CD4-positive, CD25-positive, alpha-beta regulatory T cell (primary cell): Measurements from ENCODE around the gene PELO. TPM values are rescaled to one million over a fixed set of nuclear protein-coding genes. Genes with fewer than 3 reads are reported as not detected.

ENCODE experiments used
- ATAC-seq, 2 donors: fragments of 150-1000 bp; cut with Tn5 transposase; one replicate each; pipeline ENCODE4 v1.10.0; 2021; ENCODE audit warnings: low read depth in 2 of 2, moderate number of reproducible peaks in 2 of 2, moderate library complexity in 1 of 2
- DNase-seq, 3 donors: peaks; one replicate each; pipeline versions ENCODE4 v3.0.0 to v3.0.0-alpha.2; 2012 to 2022; ENCODE audit warnings: mixed read lengths in 1 of 3
- H3K27ac ChIP-seq: one replicate; pipeline ENCODE4 v1.7.0; 2013; ENCODE audit warnings: mild to moderate bottlenecking, low read length; ENCODE audit not compliant: insufficient read depth, poor library complexity, severe bottlenecking
- H3K27me3 ChIP-seq: one replicate; pipeline ENCODE4 v1.7.0; 2013; ENCODE audit warnings: low read length; ENCODE audit not compliant: control insufficient read depth, insufficient read depth
- H3K36me3 ChIP-seq: one replicate; pipeline ENCODE4 v1.7.0; 2013; ENCODE audit warnings: mild to moderate bottlenecking, low read length, moderate library complexity; ENCODE audit not compliant: control insufficient read depth, insufficient read depth
- H3K4me1 ChIP-seq: 2 replicates; pipeline ENCODE4 v1.7.0; 2013; ENCODE audit warnings: mild to moderate bottlenecking, low read length; ENCODE audit not compliant: insufficient read depth, control insufficient read depth, poor library complexity, severe bottlenecking
- H3K4me3 ChIP-seq: one replicate; pipeline ENCODE4 v1.7.0; 2013; ENCODE audit warnings: low read depth, mild to moderate bottlenecking, low read length, moderate library complexity
- H3K9me3 ChIP-seq, 2 experiments: 1 replicate in 1 of 2; 2 replicates in 1 of 2; pipeline ENCODE4 v1.7.0; 2013; ENCODE audit warnings: low read length in 2 of 2, mild to moderate bottlenecking in 1 of 2, moderate library complexity in 1 of 2; ENCODE audit not compliant: control insufficient read depth in 2 of 2
- H3K27ac Mint-ChIP-seq, 3 donors: one replicate each; pipeline ENCODE4 v1.8.0; 2020 to 2022; ENCODE audit warnings: mild to moderate bottlenecking in 3 of 3, mixed read lengths in 3 of 3, moderate library complexity in 2 of 3
- H3K27me3 Mint-ChIP-seq: one replicate; pipeline ENCODE4 v1.8.0; 2022; ENCODE audit warnings: mild to moderate bottlenecking, mixed read lengths
- H3K36me3 Mint-ChIP-seq: one replicate; pipeline ENCODE4 v1.8.0; 2020; ENCODE audit warnings: mixed read lengths
- H3K4me1 Mint-ChIP-seq, 4 donors: one replicate each; pipeline ENCODE4 v1.8.0; 2020 to 2022; ENCODE audit warnings: mixed read lengths in 4 of 4, mild to moderate bottlenecking in 1 of 4
- H3K4me3 Mint-ChIP-seq, 4 donors: one replicate each; pipeline ENCODE4 v1.8.0; 2020 to 2022; ENCODE audit warnings: mild to moderate bottlenecking in 4 of 4, mixed read lengths in 4 of 4, moderate library complexity in 3 of 4
- H3K9me3 Mint-ChIP-seq, 7 donors: one replicate each; pipeline ENCODE4 v1.8.0; 2020 to 2022; ENCODE audit warnings: mixed read lengths in 7 of 7, mild to moderate bottlenecking in 3 of 7, moderate library complexity in 2 of 7
- polyA plus RNA-seq, 4 donors: library from polyadenylated mRNA; unstranded; fragments of 300-500 nt; fragmentation: Illumina TruSeq; gene quantifications; one replicate each; pipeline ENCODE4 v1.2.3, GENCODE V29; 2021
- total RNA-seq: library from RNA; stranded (reverse); gene quantifications from one replicate; pipeline ENCODE4 v1.2.3, GENCODE V29; 2022

PELO gene
- total and polyA plus RNA-seq, 5 donors from 2014 or later = 3.8 to 6.1 (median 4.3) TPM

GRCh38 chr5:52786391-52786790 is 1.3 kb upstream of the PELO start:
- H3K4me1 Mint-ChIP-seq = peaks cover 0 to 17% (median 8%) of the 10 kb centered on the region in 4 donors
- DNase-seq = no peak
- Histone ChIP-seq H3K4me1 (peaks cover 19% of the 10 kb centered on the region), H3K4me3 (no peak overlapping the region), H3K27ac (no peak overlapping the region), H3K27me3 (peaks cover 47% of the 10 kb centered on the region), H3K9me3 (no peaks in the 10 kb centered on the region), H3K36me3 (no peaks in the 10 kb centered on the region)
- H3K4me3 Mint-ChIP-seq = peak overlapping the region in 1 of 4 donors; percentile 36
- no peaks in the 10 kb centered on the region for H3K9me3 Mint-ChIP-seq
- H3K27ac Mint-ChIP-seq = no peak overlapping the region
- no peaks in the 10 kb centered on the region for H3K36me3 Mint-ChIP-seq
- peaks cover 55% of the 10 kb centered on the region for H3K27me3 Mint-ChIP-seq
- no peak for ATAC-seq

GRCh38 chr5:52786949-52787599 is 642 bp upstream of the PELO start:
- Histone ChIP-seq H3K4me3 (peak overlapping the region; percentile 77), H3K36me3 (no peaks in the 10 kb centered on the region), H3K27ac (no peak overlapping the region), H3K4me1 (peaks cover 19% of the 10 kb centered on the region), H3K9me3 (no peaks in the 10 kb centered on the region), H3K27me3 (peaks cover 47% of the 10 kb centered on the region)
- ATAC-seq = peak; percentile 69 to 74
- Mint-ChIP-seq H3K9me3 (no peaks in the 10 kb centered on the region), H3K36me3 (no peaks in the 10 kb centered on the region), H3K27me3 (peaks cover 56% of the 10 kb centered on the region), H3K4me3 (peak overlapping the region; percentile 13 to 88 (median 78)), H3K4me1 (peaks cover 0 to 17% (median 8%) of the 10 kb centered on the region in 4 donors), H3K27ac (no peak overlapping the region)
- DNase-seq = peak in 2 of 3 donors; percentile 47 to 53

DNA sequence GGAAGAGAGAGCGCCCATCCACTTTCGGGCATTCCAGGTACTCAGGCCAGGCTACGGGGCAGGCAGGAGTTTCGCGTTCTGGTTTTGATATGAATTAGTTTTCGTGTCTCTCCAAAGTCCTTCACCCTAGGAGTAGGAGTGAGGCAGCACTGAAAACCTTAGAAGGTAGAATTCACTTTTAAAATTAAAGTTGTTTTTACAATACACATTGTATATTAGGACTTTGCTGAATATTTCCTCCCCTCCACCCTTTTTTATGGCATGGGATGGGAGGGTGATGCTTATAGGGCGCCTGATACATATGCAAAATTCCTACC is 747 bp downstream of the PELO start:
- no peak for DNase-seq
- Histone ChIP-seq H3K4me3 (no peak overlapping the region), H3K27me3 (peaks cover 48% of the 10 kb centered on the region), H3K9me3 (no peaks in the 10 kb centered on the region), H3K36me3 (no peaks in the 10 kb centered on the region), H3K4me1 (peaks cover 19% of the 10 kb centered on the region), H3K27ac (no peak overlapping the region)
- H3K4me1 Mint-ChIP-seq = peaks cover 0 to 17% (median 8%) of the 10 kb centered on the region in 4 donors
- peaks cover 65% of the 10 kb centered on the region for H3K27me3 Mint-ChIP-seq
- no peak for ATAC-seq
- no peaks in the 10 kb centered on the region for H3K36me3 Mint-ChIP-seq
- no peaks in the 10 kb centered on the region for H3K9me3 Mint-ChIP-seq
- no peak overlapping the region for H3K27ac Mint-ChIP-seq
- peak overlapping the region in 3 of 4 donors; percentile 5 to 78 (median 53) for H3K4me3 Mint-ChIP-seq

GRCh38 chr5:52789378-52789777 is 1.7 kb downstream of the PELO start:
- no peak overlapping the region for H3K4me3 ChIP-seq
- H3K27me3 ChIP-seq = peaks cover 44% of the 10 kb centered on the region
- H3K9me3 Mint-ChIP-seq = no peaks in the 10 kb centered on the region
- H3K27ac ChIP-seq = no peak overlapping the region
- no peak overlapping the region for H3K27ac Mint-ChIP-seq
- peaks cover 19% of the 10 kb centered on the region for H3K4me1 ChIP-seq
- H3K9me3 ChIP-seq = no peaks in the 10 kb centered on the region
- H3K27me3 Mint-ChIP-seq = peaks cover 64% of the 10 kb centered on the region
- no peaks in the 10 kb centered on the region for H3K36me3 ChIP-seq
- no peak for ATAC-seq
- no peak for DNase-seq
- no peaks in the 10 kb centered on the region for H3K36me3 Mint-ChIP-seq
- no peak overlapping the region for H3K4me3 Mint-ChIP-seq
- H3K4me1 Mint-ChIP-seq = peaks cover 0 to 17% (median 8%) of the 10 kb centered on the region in 4 donors

DNA sequence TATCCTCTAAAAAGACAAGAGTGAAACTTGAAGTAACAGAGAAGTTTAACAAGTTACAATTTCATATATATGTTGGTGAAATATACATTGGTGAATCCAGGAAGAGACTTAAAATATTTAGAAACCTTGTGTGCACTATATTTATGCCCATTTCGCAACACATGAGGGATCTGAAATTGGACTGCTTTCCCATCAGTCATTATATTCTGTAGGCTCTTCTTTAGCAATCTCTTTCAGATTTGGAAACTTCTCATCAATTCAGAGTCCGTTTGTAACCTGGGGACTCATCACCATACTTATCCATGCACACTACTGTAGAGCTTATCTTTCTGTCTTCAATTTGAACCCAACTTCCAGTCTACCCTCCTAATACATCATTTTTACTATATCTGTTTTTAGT is 2.1 kb downstream of the PELO start:
- Mint-ChIP-seq H3K27me3 (peaks cover 61% of the 10 kb centered on the region), H3K4me3 (no peak overlapping the region)

DNA sequence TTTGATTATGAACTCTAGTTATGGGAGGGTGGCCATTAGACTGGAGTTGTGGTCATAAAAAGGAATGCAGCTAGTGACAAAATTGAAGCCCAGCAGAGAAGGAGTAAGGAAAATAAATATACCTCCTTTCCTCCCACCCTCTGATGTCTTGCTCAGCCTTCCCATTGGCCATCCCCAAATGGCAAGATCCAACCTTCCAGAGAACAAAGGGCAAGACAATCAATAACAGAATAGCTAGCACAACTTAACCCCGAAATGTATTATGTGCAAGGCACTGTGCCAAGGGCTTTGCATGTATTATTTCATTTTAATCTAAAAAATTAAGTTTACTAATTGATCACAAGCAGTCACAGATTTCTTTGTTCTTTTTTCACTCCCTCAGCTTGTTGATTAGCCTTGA is 3.6 kb downstream of the PELO start:
- no peak overlapping the region for H3K4me3 Mint-ChIP-seq
- H3K9me3 Mint-ChIP-seq = no peaks in the 10 kb centered on the region
- no peaks in the 10 kb centered on the region for H3K36me3 ChIP-seq
- H3K27me3 ChIP-seq = peaks cover 31% of the 10 kb centered on the region
- DNase-seq = no peak
- no peaks in the 10 kb centered on the region for H3K36me3 Mint-ChIP-seq
- H3K4me1 Mint-ChIP-seq = peaks cover 0 to 17% (median 8%) of the 10 kb centered on the region in 4 donors
- peaks cover 57% of the 10 kb centered on the region for H3K27me3 Mint-ChIP-seq
- no peak overlapping the region for H3K27ac Mint-ChIP-seq
- peaks cover 19% of the 10 kb centered on the region for H3K4me1 ChIP-seq
- no peak overlapping the region for H3K27ac ChIP-seq
- no peaks in the 10 kb centered on the region for H3K9me3 ChIP-seq
- no peak overlapping the region for H3K4me3 ChIP-seq
- no peak for ATAC-seq

More for the DNA sequence above, 2.1 kb downstream of the PELO start:
- Histone ChIP-seq H3K4me1 (peaks cover 19% of the 10 kb centered on the region), H3K9me3 (no peaks in the 10 kb centered on the region), H3K4me3 (no peak overlapping the region), H3K27ac (no peak overlapping the region), H3K36me3 (no peaks in the 10 kb centered on the region), H3K27me3 (peaks cover 41% of the 10 kb centered on the region)
- no peaks in the 10 kb centered on the region for H3K36me3 Mint-ChIP-seq
- no peaks in the 10 kb centered on the region for H3K9me3 Mint-ChIP-seq
- peaks cover 0 to 17% (median 8%) of the 10 kb centered on the region in 4 donors for H3K4me1 Mint-ChIP-seq
- no peak overlapping the region for H3K27ac Mint-ChIP-seq
- no peak for ATAC-seq
- DNase-seq = no peak

DNA sequence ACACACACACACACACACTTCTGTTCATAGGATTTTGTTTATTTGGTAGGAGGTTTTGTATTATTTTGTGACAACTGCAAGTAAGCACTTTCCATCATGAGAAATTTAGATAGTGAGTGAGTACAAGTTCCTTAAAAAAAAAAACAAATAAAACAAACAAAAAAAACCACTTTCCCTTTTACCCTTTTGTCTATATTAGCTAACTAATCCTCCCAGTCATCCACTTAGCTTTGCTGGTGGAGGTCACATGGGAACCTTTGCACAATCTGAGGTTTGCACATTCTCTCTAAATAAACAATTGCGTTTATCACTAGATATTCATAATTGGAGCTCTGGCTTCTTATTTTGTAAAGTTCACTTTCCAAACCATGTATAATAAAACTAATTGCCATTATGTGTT is 6.8 kb downstream of the PELO start:
- no peak overlapping the region for H3K4me3 ChIP-seq
- Mint-ChIP-seq H3K27me3 (peaks cover 38% of the 10 kb centered on the region), H3K9me3 (no peaks in the 10 kb centered on the region), H3K4me1 (peaks cover 3 to 16% (median 9%) of the 10 kb centered on the region in 4 donors), H3K4me3 (no peak overlapping the region), H3K36me3 (no peaks in the 10 kb centered on the region), H3K27ac (no peak overlapping the region)
- DNase-seq (no peak), ATAC-seq (no peak)
- H3K4me1 ChIP-seq = peaks cover 9% of the 10 kb centered on the region
- no peak overlapping the region for H3K27ac ChIP-seq
- H3K36me3 ChIP-seq = no peaks in the 10 kb centered on the region
- no peaks in the 10 kb centered on the region for H3K9me3 ChIP-seq
- peaks cover 14% of the 10 kb centered on the region for H3K27me3 ChIP-seq

DNA sequence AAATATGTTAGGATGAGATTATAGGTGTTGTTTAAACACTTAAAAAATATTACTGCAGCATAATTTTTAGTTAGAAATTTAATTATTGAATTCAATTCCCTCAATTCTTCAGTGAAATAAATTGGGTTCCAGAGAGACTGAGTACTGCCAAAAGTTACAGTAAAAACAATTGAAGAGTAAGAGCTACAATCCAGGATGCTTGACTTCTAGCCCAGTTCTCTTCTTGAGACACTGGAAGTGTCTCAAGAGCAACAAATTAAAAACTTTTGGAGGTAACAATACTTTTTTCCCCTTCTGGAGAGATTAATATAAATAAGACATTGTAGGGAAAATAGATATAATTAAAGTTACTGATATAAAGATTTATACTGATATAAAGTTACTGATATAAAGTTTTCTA is 8.3 kb downstream of the PELO start:
- H3K36me3 Mint-ChIP-seq = no peaks in the 10 kb centered on the region
- no peaks in the 10 kb centered on the region for H3K9me3 Mint-ChIP-seq
- Histone ChIP-seq H3K36me3 (no peaks in the 10 kb centered on the region), H3K27me3 (peaks cover 9% of the 10 kb centered on the region), H3K9me3 (no peaks in the 10 kb centered on the region), H3K4me3 (no peak overlapping the region), H3K4me1 (peaks cover 20% of the 10 kb centered on the region), H3K27ac (no peak overlapping the region)
- peaks cover 9 to 31% (median 19%) of the 10 kb centered on the region in 4 donors for H3K4me1 Mint-ChIP-seq
- H3K4me3 Mint-ChIP-seq = no peak overlapping the region
- H3K27ac Mint-ChIP-seq = no peak overlapping the region
- H3K27me3 Mint-ChIP-seq = peaks cover 29% of the 10 kb centered on the region
- ATAC-seq = no peak
- no peak for DNase-seq
